GM12874 (cell line): Measurements from ENCODE around the gene ILF2.

ENCODE experiments used
- TF ChIP-seq, protein P1 (sequence below): IDR thresholded peaks from 2 replicates; pipeline ENCODE4 v1.5.1; 2011; ENCODE audit warnings: low read depth, mild to moderate bottlenecking, control low read depth, low read length, moderate library complexity; ENCODE audit not compliant: insufficient read depth

ILF2 gene

DNA sequence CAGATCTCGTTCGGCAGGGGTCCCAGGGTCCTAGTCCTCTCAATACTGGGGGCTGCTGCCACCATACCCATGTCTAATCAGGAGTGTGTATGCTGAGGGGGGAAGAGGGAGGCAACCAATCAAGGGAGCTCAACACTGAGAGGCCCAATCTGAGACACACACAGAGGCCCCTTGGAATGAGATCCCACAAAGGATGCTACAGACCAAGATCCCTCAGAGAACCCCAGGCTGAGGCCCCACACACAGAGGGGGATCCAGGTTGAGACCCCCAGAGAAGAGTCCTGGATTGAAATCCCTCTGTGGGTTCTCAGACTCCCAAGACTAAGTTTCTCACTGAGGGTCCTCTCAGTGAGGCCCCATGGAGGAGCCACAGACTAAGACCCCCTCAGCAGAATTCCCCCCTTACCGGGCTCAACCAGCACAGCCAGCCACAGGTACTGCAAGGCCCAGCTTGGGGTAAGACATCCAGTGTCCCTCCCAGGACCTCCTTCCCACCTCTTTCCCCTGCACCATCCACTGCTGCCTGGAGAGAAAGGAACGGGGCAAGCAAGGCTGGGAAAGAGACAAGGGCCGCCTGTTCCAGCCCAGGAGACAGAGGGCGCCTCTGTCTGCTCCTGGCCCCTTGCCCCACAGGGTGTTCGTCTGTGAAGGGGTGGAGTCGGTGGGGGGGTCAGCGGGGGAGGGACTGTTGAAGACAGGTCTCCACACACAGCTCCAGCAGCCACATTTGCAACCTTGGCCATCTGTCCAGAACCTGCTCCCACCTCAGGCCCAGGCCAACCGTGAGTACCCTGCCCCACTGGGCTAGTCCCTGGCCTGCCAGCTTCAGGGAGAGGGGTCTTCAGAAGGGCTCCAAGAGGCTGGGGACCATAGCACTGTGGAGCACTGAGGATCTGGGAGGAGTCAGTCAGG, 42.8 kb downstream of the ILF2 start, which contains the start of gene S100A1:
Gene S100A1, plus strand, starts transcription at position 720 of the 912 bp plus-strand sequence. CDS start 2,088 bp downstream, outside the sequence.
- TF ChIP-seq, protein P1, sequence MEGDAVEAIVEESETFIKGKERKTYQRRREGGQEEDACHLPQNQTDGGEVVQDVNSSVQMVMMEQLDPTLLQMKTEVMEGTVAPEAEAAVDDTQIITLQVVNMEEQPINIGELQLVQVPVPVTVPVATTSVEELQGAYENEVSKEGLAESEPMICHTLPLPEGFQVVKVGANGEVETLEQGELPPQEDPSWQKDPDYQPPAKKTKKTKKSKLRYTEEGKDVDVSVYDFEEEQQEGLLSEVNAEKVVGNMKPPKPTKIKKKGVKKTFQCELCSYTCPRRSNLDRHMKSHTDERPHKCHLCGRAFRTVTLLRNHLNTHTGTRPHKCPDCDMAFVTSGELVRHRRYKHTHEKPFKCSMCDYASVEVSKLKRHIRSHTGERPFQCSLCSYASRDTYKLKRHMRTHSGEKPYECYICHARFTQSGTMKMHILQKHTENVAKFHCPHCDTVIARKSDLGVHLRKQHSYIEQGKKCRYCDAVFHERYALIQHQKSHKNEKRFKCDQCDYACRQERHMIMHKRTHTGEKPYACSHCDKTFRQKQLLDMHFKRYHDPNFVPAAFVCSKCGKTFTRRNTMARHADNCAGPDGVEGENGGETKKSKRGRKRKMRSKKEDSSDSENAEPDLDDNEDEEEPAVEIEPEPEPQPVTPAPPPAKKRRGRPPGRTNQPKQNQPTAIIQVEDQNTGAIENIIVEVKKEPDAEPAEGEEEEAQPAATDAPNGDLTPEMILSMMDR = no peak

DNA sequence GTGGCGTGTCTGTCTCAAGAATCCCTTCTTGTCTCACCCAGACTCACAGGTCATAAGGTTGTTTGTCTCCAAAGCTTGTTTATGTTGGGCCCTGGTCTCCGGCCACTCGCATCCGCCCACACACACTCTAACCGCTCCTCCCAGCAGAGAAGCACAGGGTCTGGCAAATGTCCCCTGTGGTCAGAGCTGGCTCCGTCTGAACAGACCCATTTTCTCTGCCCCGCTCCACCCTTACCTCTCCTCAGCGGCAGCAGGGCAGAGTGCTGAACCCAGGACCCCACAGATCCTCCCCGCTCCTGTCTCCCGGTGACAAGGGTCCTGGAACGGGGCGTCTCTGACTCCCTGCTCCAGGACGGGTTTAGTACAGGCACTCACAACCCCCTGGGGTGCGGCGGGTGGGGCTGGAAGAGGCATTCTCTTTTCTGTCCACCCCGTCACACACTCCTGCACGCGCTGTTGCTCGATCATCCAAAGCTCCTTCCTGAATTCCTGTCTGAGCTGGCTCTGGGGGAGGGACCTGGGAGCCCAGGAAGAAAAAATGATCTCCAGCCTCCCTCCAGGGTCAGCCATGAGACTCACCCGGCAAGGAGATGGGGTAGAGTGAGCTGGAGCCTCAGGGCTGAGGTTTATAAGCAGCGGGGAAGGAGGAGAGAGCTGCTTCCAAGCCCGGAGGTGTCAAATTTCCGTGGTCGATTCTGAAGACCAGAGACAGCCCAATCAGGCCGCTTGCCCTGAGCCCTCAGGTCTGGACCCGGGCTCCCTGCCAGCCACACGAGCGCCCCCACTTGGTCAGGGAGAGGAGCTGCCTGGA, 43.7 kb downstream of the ILF2 start, which contains the start of gene S100A13:
Gene S100A13, minus strand, starts transcription at position 602 of the 811 bp plus-strand sequence. CDS start 1,033 bp downstream, outside the sequence.
- TF ChIP-seq, protein P1 = peak; percentile 51; the same call in 1 of the 2 replicates

DNA sequence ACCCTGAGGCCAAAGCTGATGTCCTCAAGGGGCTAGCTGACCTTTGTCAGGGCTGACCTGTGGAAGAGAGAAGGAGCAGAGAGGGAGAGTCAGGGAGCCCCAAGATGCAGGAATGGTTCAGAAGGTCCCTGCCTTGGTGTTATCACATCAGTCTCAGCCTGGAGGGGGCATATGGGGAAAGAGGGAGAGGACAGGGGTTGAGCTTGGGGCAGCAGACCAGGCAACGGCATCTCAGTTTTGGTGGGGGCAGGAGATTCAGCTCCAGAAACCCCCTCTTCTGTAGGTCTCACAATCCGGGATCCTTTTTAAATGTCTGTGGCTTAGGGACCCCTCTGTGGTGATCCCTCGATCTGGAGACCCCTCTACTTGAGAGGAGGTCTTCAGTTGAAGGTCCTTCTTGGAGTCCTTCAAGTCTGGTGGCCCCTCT, 44.3 kb downstream of the ILF2 start:
- TF ChIP-seq, protein P1 = no peak

GRCh38 chr1:153624965-153625611, 45.7 kb downstream of the ILF2 start:
- TF ChIP-seq, protein P1 = no peak

GRCh38 chr1:153623101-153623500, 47.7 kb downstream of the ILF2 start:
- TF ChIP-seq, protein P1 = no peak

DNA sequence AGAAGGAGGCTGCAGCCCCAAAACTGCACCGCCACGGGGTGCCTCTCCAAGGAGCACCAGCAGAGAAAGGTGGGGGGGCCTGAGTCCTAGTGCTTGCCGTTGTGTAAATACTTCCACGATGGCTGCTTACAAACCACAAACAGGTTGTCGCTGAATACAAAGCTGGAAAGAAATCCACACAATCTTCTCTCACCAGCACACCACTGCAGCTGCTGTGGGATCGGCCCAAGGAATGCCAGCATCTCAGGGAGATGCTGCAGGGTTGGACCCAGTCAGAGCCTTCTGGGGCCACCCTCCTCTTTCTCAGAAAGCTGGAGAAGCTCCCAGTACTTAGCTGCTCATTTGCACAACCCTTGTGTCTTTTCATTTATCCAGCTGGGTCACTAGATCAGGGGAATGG, 51.6 kb downstream of the ILF2 start:
- TF ChIP-seq, protein P1 = no peak
